Endothelial cell of umbilical vein (primary cell): Measurements from ENCODE around the gene EPHA4. TPM values are rescaled to one million over a fixed set of nuclear protein-coding genes. Genes with fewer than 3 reads are reported as not detected.

ENCODE experiments used
- BruUV-seq: library from RNA; stranded (reverse); fragments of 400-500 nt; replicated peaks from 2 replicates; lab custom pipeline; 2021; lab: Mats Ljungman, UMichigan
- CTCF ChIA-PET: fragments of 300-600, 350-600 bp; sonication (Branson Sonifier 250); formaldehyde crosslinking; loops from one replicate; lab custom pipeline; 2021; ENCODE audit warnings: antibody characterized with exemption, inconsistent platforms; lab: Charles Lee
- POLR2A ChIA-PET: fragments of 300-600, 350-600 bp; sonication (Branson Sonifier 250); formaldehyde crosslinking; loops from one replicate; lab custom pipeline; 2021; ENCODE audit warnings: antibody characterized with exemption, inconsistent platforms; lab: Charles Lee
- DNase-seq: peaks from one replicate; pipeline ENCODE4 v3.0.0-alpha.2; 2011; ENCODE audit warnings: low read depth, low spot score
- FAIRE-seq: peaks from 2 replicates; lab custom pipeline; 2011; peaks lifted over from hg19 to GRCh38; lab: Jason Lieb, UNC
- H2AFZ ChIP-seq: 2 replicates; pipeline ENCODE4 v1.6.0; 2012; ENCODE audit warnings: low read depth, low read length, control low read depth, inconsistent platforms
- H3K27ac ChIP-seq: 2 replicates; pipeline ENCODE4 v1.5.1; 2011; ENCODE audit warnings: low read depth, mild to moderate bottlenecking, control low read depth, low read length, moderate library complexity; ENCODE audit not compliant: insufficient read depth
- H3K27me3 ChIP-seq, 2 experiments: 2 replicates each; pipeline versions ENCODE4 v1.6.0 to v1.6.1; 2011; ENCODE audit warnings: low read length in 2 of 2, mixed read lengths in 1 of 2; ENCODE audit not compliant: control insufficient read depth in 2 of 2, insufficient read depth in 2 of 2
- H3K36me3 ChIP-seq, 2 experiments: 2 replicates in 1 of 2; 3 replicates in 1 of 2; pipeline ENCODE4 v1.5.1; 2011; ENCODE audit warnings: low read length in 2 of 2, mild to moderate bottlenecking in 1 of 2, moderate library complexity in 1 of 2; ENCODE audit not compliant: control insufficient read depth in 2 of 2, insufficient read depth in 2 of 2; ENCODE audit errors: extremely low read depth in 1 of 2
- H3K4me1 ChIP-seq: 3 replicates; pipeline ENCODE4 v1.5.1; 2011; ENCODE audit warnings: mild to moderate bottlenecking, low read length; ENCODE audit not compliant: control insufficient read depth, insufficient read depth; ENCODE audit errors: extremely low read depth
- H3K4me2 ChIP-seq: 2 replicates; pipeline ENCODE4 v1.6.1; 2011; ENCODE audit warnings: low read length, control low read depth, mixed read lengths; ENCODE audit not compliant: insufficient read depth
- H3K4me3 ChIP-seq, 3 experiments: fragments of 200-600 bp in 1 of 3; sonication (generic), shearing (Covaris generic) in 1 of 3; replicated peaks in 1 of 3; 2 replicates each; pipeline ENCODE4 v1.5.1; 2011 to 2016; ENCODE audit warnings: control low read depth in 3 of 3, low read length in 3 of 3, mild to moderate bottlenecking in 2 of 3, inconsistent platforms in 1 of 3, low read depth in 1 of 3, moderate library complexity in 1 of 3; ENCODE audit not compliant: insufficient read depth in 1 of 3
- H3K79me2 ChIP-seq: 2 replicates; pipeline ENCODE4 v1.6.0; 2012; ENCODE audit warnings: low read length, inconsistent platforms; ENCODE audit not compliant: control insufficient read depth, insufficient read depth
- H3K9ac ChIP-seq: replicated peaks from 2 replicates; pipeline ENCODE3; 2011; ENCODE audit warnings: low read length, control low read depth; ENCODE audit not compliant: insufficient read depth; ENCODE audit errors: extremely low read depth
- H3K9me1 ChIP-seq: replicated peaks from 3 replicates; pipeline ENCODE4 v1.6.0; 2011; ENCODE audit warnings: mild to moderate bottlenecking, low read length; ENCODE audit not compliant: control insufficient read depth, insufficient read depth; ENCODE audit errors: extremely low read depth
- H3K9me3 ChIP-seq: replicated peaks from 2 replicates; pipeline ENCODE4 v1.5.1; 2012; ENCODE audit warnings: low read length, inconsistent platforms; ENCODE audit not compliant: control insufficient read depth, insufficient read depth
- H4K20me1 ChIP-seq: replicated peaks from 2 replicates; pipeline ENCODE3; 2011; ENCODE audit warnings: mild to moderate bottlenecking, low read length; ENCODE audit not compliant: control insufficient read depth, insufficient read depth; ENCODE audit errors: extremely low read depth
- FOS ChIP-seq: IDR thresholded peaks from 2 replicates; pipeline ENCODE4 v1.6.1; 2011; ENCODE audit warnings: mild to moderate bottlenecking, low read length, moderate library complexity, borderline replicate concordance; ENCODE audit not compliant: insufficient read depth
- GATA2 ChIP-seq: IDR thresholded peaks from 2 replicates; pipeline ENCODE4 v1.7.0; 2011; ENCODE audit warnings: low read depth, mild to moderate bottlenecking, moderate library complexity, mixed read lengths, low read length; ENCODE audit not compliant: insufficient read length, insufficient read depth
- JUN ChIP-seq: IDR thresholded peaks from 2 replicates; pipeline ENCODE4 v1.6.1; 2011; ENCODE audit warnings: borderline replicate concordance, low read depth; ENCODE audit not compliant: insufficient read length, insufficient read depth
- POLR2A ChIP-seq: IDR thresholded peaks from 2 replicates; pipeline ENCODE4 v1.6.1; 2012; ENCODE audit warnings: low read depth, mild to moderate bottlenecking, control low read depth, low read length
- POLR2AphosphoS5 ChIP-seq: IDR thresholded peaks from 2 replicates; pipeline ENCODE4 v1.6.1; 2012; ENCODE audit warnings: low read depth, mild to moderate bottlenecking, control low read depth, low read length, moderate library complexity; ENCODE audit not compliant: insufficient read depth
- dilution Hi-C: fragments of 300-500 bp; cut with MboI; formaldehyde crosslinking; loops from one replicate; pipeline ENCODE4 v1.15.0; 2019; ENCODE audit warnings: low sequenced_read_pairs; ENCODE audit not compliant: extremely low pct_ligation_motif_present
- intact Hi-C: fragments of 100-400 bp; cut with micrococcal nuclease; formaldehyde crosslinking; loops from one replicate; pipeline ENCODE4 v1.10.0; 2022
- polyA plus RNA-seq, 4 experiments: library from polyadenylated mRNA; depleted of rRNA in 3 of 4; stranded (reverse) in 3 of 4; unstranded in 1 of 4; fragments of >200 nt; gene quantifications; 2 replicates each; pipeline versions ENCODE4 v1.2.1 to v1.2.3, GENCODE V29; 2011 to 2012; ENCODE audit warnings: missing spikeins in 1 of 4
- total RNA-seq: library from RNA; stranded (reverse); gene quantifications from 2 replicates; pipeline ENCODE4 v1.2.3, GENCODE V29; 2021
- TF ChIP-seq, protein P1 (sequence below): IDR thresholded peaks from 2 replicates; pipeline ENCODE4 v1.6.1; 2011; ENCODE audit not compliant: insufficient read depth, insufficient read length
- TF ChIP-seq, protein P2 (sequence below), 2 donors: IDR thresholded peaks; 1 replicate in 1 of 2; 2 replicates in 1 of 2; pipeline ENCODE4 v1.5.1; 2011; ENCODE audit warnings: low read length in 2 of 2, mild to moderate bottlenecking in 2 of 2, moderate library complexity in 2 of 2, control low read depth in 1 of 2, inconsistent platforms in 1 of 2, low read depth in 1 of 2; ENCODE audit not compliant: insufficient read depth in 1 of 2; ENCODE audit errors: extremely low read depth in 1 of 2

Gene EPHA4
- total and polyA plus RNA-seq, 2 donors (not counting 3 experiments of a cell fraction or from before 2014, with no cell fraction given): 11.9 to 19.8 TPM

GRCh38 chr2:221541131-221541735 lies 30.9 kb downstream of the EPHA4 start:
- no TSS peak for BruUV-seq
- H3K9ac ChIP-seq: no peak overlapping the region
- DNase-seq (no peak), FAIRE-seq (no peak)
- H3K9me3 ChIP-seq: no peaks in the 10 kb centered on the region
- H3K4me2 ChIP-seq: no peak overlapping the region
- H4K20me1 ChIP-seq: no peaks in the 10 kb centered on the region
- H3K4me3 ChIP-seq: no peak overlapping the region
- no peaks in the 10 kb centered on the region for H3K4me1 ChIP-seq
- CTCF ChIA-PET: no interaction called here
- POLR2A ChIA-PET: no interaction called here
- dilution Hi-C loops (no loop called here), intact Hi-C loops (no loop called here)
- no peaks in the 10 kb centered on the region for H3K9me1 ChIP-seq
- H3K27me3 ChIP-seq: no peaks in the 10 kb centered on the region
- no peak overlapping the region for H2AFZ ChIP-seq
- H3K79me2 ChIP-seq: no peaks in the 10 kb centered on the region
- H3K27ac ChIP-seq: no peak overlapping the region
- no peaks in the 10 kb centered on the region for H3K36me3 ChIP-seq
- no peak for TF ChIP-seq POLR2AphosphoS5
- TF ChIP-seq, protein P1, sequence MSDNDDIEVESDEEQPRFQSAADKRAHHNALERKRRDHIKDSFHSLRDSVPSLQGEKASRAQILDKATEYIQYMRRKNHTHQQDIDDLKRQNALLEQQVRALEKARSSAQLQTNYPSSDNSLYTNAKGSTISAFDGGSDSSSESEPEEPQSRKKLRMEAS: no peak
- TF ChIP-seq JUN: no peak
- no peak for TF ChIP-seq FOS
- no peak for TF ChIP-seq POLR2A
- TF ChIP-seq GATA2: no peak
- TF ChIP-seq, protein P2, sequence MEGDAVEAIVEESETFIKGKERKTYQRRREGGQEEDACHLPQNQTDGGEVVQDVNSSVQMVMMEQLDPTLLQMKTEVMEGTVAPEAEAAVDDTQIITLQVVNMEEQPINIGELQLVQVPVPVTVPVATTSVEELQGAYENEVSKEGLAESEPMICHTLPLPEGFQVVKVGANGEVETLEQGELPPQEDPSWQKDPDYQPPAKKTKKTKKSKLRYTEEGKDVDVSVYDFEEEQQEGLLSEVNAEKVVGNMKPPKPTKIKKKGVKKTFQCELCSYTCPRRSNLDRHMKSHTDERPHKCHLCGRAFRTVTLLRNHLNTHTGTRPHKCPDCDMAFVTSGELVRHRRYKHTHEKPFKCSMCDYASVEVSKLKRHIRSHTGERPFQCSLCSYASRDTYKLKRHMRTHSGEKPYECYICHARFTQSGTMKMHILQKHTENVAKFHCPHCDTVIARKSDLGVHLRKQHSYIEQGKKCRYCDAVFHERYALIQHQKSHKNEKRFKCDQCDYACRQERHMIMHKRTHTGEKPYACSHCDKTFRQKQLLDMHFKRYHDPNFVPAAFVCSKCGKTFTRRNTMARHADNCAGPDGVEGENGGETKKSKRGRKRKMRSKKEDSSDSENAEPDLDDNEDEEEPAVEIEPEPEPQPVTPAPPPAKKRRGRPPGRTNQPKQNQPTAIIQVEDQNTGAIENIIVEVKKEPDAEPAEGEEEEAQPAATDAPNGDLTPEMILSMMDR (IDR thresholded peaks at IDR 0.05; ENCODE audit: extremely low read depth in 1 of 2, insufficient read depth in 1 of 2, low read depth in 1 of 2, low read length in 2 of 2): no peak
